Measurements from ENCODE around the gene ADH1B. TPM values are rescaled to one million over a fixed set of nuclear protein-coding genes. Genes with fewer than 3 reads are reported as not detected.

The ADH1B gene
- total RNA-seq, 1 experiment from 2014 or later: 0.98 TPM

GRCh38 chr4:99276417-99276816 is 44.8 kb downstream of the ADH1B start:
- in situ Hi-C loops (cut with HindIII; ENCODE audit: low pct_unique_long_range_greater_than_20kb, low sequenced_read_pairs): no loop called here
- no peaks in the 10 kb centered on the region for H3K9me3 ChIP-seq (ENCODE audit: control insufficient read depth, insufficient read depth, low read depth, low read length)
- H3K4me3 ChIP-seq (ENCODE audit: low read depth in 2 of 2, low read length in 2 of 2): no peak overlapping the region
- H3K27ac ChIP-seq (ENCODE audit: low read length): no peak overlapping the region
- intact Hi-C loops (cut with micrococcal nuclease; ENCODE audit: unreplicated experiment): no loop called here
- no peaks in the 10 kb centered on the region for H3K36me3 ChIP-seq (ENCODE audit: control insufficient read depth, insufficient read depth, low read length)
- H3K4me1 ChIP-seq (ENCODE audit: control insufficient read depth, insufficient read depth, low read length): no peaks in the 10 kb centered on the region
- H3K27me3 ChIP-seq (ENCODE audit: control insufficient read depth, insufficient read depth, low read length): no peaks in the 10 kb centered on the region
- ChIA-PET POLR2A (no interaction called here), CTCF (no interaction called here)
- no peak for DNase-seq (ENCODE audit: low read depth, low spot score)
- no TSS peak for BruUV-seq (replicated peaks)
- TF ChIP-seq TCF7L2 (IDR thresholded peaks at IDR 0.05; ENCODE audit: low read depth, low read length): no peak
- no peak for TF ChIP-seq REST (IDR thresholded peaks at IDR 0.05; ENCODE audit: insufficient read depth in 1 of 2, low read depth in 2 of 2, low read length in 1 of 2)
- TF ChIP-seq SIN3A (IDR thresholded peaks at IDR 0.05; ENCODE audit: borderline replicate concordance, insufficient read depth, low read depth, low read length): no peak
- TF ChIP-seq POLR2AphosphoS5 (IDR thresholded peaks at IDR 0.05; ENCODE audit: low read depth, low read length): no peak
- TF ChIP-seq CTCF (IDR thresholded peaks at IDR 0.05): no peak
- ATAC-seq: no peak

- no peak for ATAC-seq
- ChIA-PET CTCF (no interaction called here), POLR2A (no interaction called here)
- TF ChIP-seq POLR2AphosphoS5 (IDR thresholded peaks at IDR 0.05; ENCODE audit: low read depth, low read length): no peak
- TF ChIP-seq REST (IDR thresholded peaks at IDR 0.05; ENCODE audit: insufficient read depth in 1 of 2, low read depth in 2 of 2, low read length in 1 of 2): no peak
- TF ChIP-seq CTCF (IDR thresholded peaks at IDR 0.05): no peak
- TF ChIP-seq TCF7L2 (IDR thresholded peaks at IDR 0.05; ENCODE audit: low read depth, low read length): no peak
- no peak for TF ChIP-seq SIN3A (IDR thresholded peaks at IDR 0.05; ENCODE audit: borderline replicate concordance, insufficient read depth, low read depth, low read length)
- DNase-seq (ENCODE audit: low read depth, low spot score): no peak
- no peak overlapping the region for H3K4me3 ChIP-seq (ENCODE audit: low read depth in 2 of 2, low read length in 2 of 2)
- intact Hi-C loops (cut with micrococcal nuclease; ENCODE audit: unreplicated experiment): no loop called here
- no peaks in the 10 kb centered on the region for H3K4me1 ChIP-seq (ENCODE audit: control insufficient read depth, insufficient read depth, low read length)
- no peaks in the 10 kb centered on the region for H3K36me3 ChIP-seq (ENCODE audit: control insufficient read depth, insufficient read depth, low read length)
- no peaks in the 10 kb centered on the region for H3K27me3 ChIP-seq (ENCODE audit: control insufficient read depth, insufficient read depth, low read length)
- H3K27ac ChIP-seq (ENCODE audit: low read length): no peak overlapping the region
- in situ Hi-C loops (cut with HindIII; ENCODE audit: low pct_unique_long_range_greater_than_20kb, low sequenced_read_pairs): no loop called here
- no peaks in the 10 kb centered on the region for H3K9me3 ChIP-seq (ENCODE audit: control insufficient read depth, insufficient read depth, low read depth, low read length)
- BruUV-seq (replicated peaks): no TSS peak
These were observed 45.3 kb downstream of the ADH1B start for GRCh38 chr4:99275885-99276284.

All from Panc1 (cell line).